GM18526 (cell line): ENCODE results near the gene SCOC.

Experiments used
- POLR2A ChIP-seq: IDR thresholded peaks from 3 replicates; pipeline ENCODE4 v1.6.1; 2011; ENCODE audit not compliant: insufficient read length; ENCODE audit errors: extremely low read depth

SCOC gene

GRCh38 chr4:140351093-140352075 lies 22.1 kb upstream of the SCOC start:
- TF ChIP-seq POLR2A: no peak

GRCh38 chr4:140353786-140354185 lies 19.7 kb upstream of the SCOC start:
- TF ChIP-seq POLR2A: no peak

- TF ChIP-seq POLR2A: no peak
Measured at GRCh38 chr4:140355288-140355687, 18.2 kb upstream of the SCOC start.

GRCh38 chr4:140357868-140358267 lies 15.6 kb upstream of the SCOC start:
- no peak for TF ChIP-seq POLR2A

GRCh38 chr4:140358281-140358680 lies 15.2 kb upstream of the SCOC start:
- no peak for TF ChIP-seq POLR2A

GRCh38 chr4:140359562-140360427 lies 13.7 kb upstream of the SCOC start:
- no peak for TF ChIP-seq POLR2A

GRCh38 chr4:140361099-140361498 lies 12.3 kb upstream of the SCOC start:
- TF ChIP-seq POLR2A: no peak

- no peak for TF ChIP-seq POLR2A
Measured at GRCh38 chr4:140363051-140363450, 10.4 kb upstream of the SCOC start.

GRCh38 chr4:140363558-140363957 lies 9.9 kb upstream of the SCOC start:
- no peak for TF ChIP-seq POLR2A

GRCh38 chr4:140367738-140368137 lies 5.7 kb upstream of the SCOC start:
- TF ChIP-seq POLR2A: no peak

GRCh38 chr4:140368686-140369085 lies 4.8 kb upstream of the SCOC start:
- TF ChIP-seq POLR2A: no peak

- no peak for TF ChIP-seq POLR2A
Measured at GRCh38 chr4:140372751-140373327, 607 bp upstream of the SCOC start.

GRCh38 chr4:140374130-140374477 lies 658 bp downstream of the SCOC start:
- TF ChIP-seq POLR2A: no peak

GRCh38 chr4:140382732-140383131 lies 9.3 kb downstream of the SCOC start:
- no peak for TF ChIP-seq POLR2A

- TF ChIP-seq POLR2A: no peak
Measured at GRCh38 chr4:140388015-140388414, 14.6 kb downstream of the SCOC start.

- TF ChIP-seq POLR2A: no peak
Measured at GRCh38 chr4:140395668-140396067, 22.2 kb downstream of the SCOC start.
